AG20443 (cell line): ENCODE data around the gene KRT3.
A peak's percentile ranks its signal among the peaks of the same experiment; 100 is the strongest.

Source experiments
- DNase-seq: peaks from one replicate; pipeline ENCODE4 v3.0.0; 2012; ENCODE audit warnings: low spot score, mixed read lengths

Gene KRT3

DNA sequence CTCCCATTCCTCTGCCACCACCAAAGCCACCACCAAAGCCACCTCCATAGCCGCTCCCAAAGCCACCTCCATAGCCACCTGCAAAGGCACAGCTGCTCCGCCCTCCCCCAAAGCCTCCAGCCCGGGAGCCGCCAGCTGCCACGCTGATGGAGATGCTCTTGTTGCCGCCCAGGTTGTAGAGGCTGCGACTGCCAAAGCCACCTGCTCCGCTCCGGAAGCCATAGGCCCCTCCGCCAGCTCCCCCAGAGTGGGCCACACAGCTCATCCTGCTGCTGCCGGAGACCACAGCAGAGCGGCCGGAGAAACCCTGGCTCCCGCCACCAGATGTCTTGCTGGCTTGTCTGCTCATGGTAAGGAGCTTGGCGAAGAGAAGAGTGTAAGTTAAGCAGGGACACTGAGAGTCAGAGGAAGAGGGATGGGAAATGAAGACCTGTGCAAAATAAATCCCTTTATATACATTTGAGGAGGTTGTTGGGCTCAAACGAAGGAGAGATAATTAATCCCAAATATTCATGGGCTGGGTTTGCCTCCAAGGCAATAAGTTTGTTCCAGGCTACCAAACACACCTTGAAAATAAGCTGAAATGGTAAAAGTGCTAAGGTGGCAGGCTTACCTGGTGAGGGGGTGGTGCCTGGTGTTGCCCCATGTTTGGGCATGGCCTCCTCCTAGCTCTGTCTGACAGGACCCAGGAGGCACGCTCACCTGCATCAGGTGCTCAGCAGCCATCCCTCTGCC, at the start of gene KRT3:
Gene KRT3 (minus strand): TSS at position 424 of the 735 bp plus-strand sequence. CDS start 75 bp downstream, at position 349.
- DNase-seq, result no peak

DNA sequence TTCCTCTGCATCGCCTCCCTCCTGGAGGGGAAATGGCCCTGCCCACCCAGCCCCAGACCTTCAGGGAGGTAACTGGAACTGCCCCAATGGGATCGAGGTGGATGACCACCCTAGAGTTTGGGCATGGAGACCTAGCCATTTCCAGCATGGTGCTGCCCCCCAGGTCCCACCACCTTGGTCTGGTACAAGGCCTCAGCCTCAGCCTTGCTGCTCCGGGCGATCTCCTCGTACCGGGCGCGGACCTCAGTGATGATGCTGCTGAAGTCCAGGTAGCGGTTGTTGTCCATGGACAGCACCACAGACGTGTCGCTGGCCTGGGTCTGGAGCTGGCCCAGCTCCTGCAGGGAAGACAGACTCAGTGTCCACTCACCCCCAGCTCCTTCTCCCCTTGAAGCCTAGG, 48.5 kb upstream of the KRT3 start:
- no peak for DNase-seq

DNA sequence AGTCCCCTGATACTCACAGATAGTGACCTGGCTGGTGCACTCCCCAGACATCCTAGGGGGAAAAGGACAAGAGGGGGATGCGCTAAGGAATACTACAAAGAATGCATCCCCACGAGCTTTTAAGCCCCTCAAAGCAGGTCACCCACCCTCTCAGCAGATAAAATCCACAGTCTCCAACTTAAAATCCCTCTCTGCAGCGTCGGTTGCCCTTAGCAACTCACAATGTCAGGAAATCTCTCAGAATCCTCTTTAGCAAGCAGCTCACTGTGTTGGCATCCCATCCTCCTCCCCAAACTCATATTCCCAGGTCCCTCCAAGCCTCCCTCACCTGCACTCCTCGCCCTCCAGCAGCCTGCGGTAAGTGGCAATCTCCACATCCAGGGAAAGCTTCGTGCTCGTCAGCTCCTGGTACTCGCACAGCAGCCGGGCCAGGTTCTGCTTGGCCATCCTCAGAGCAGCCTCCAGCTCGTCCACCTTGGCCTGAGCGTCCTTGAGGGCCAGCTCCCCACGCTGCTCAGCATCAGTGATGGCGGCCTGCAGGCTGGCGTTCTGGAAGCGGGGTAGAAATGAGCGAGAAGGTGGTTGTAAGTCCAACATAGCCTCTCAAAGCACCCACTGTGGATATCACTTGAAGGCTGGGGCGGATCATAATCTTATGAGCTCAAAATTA, 43.7 kb upstream of the KRT3 start:
- no peak for DNase-seq

DNA sequence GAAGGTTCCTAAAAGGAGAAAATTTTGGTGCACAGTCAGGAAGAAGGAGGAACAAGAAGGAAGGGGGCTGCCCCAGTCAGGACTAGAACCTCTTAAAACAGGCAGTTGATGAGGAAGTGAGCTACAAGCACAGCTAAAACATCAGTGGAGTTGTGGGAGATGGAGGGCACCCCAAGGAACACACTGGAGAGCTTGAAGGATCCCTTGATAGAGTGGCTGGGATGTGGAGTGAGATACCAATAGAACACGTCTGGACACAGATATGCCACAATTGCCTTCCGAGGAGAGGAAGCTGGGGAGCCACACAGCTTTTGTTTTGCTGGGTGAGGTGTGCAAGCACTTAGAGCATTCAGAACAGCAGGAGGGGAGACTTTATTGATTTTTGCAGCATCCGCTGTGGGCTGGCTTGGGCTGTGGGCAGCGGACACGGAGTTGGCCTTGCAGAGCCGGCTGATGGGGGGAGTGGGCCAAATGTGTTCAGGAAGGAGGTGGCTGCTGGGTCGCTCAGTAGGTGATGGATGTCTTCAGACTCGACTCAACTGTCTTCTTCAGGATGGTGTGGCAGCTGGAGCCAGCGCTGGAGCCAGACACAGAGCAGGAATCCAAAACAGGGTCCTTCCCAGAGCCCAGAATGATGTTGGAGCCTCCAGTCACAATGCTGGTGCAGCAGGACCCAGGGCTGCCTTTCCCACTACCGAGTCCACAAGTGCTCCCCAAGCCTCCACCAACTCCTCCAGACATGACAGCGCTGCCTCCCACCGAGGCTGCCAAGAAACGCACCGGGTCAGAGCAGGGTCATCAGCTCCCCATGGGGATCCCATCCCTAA, 42.9 kb upstream of the KRT3 start:
- DNase-seq, result no peak

DNA sequence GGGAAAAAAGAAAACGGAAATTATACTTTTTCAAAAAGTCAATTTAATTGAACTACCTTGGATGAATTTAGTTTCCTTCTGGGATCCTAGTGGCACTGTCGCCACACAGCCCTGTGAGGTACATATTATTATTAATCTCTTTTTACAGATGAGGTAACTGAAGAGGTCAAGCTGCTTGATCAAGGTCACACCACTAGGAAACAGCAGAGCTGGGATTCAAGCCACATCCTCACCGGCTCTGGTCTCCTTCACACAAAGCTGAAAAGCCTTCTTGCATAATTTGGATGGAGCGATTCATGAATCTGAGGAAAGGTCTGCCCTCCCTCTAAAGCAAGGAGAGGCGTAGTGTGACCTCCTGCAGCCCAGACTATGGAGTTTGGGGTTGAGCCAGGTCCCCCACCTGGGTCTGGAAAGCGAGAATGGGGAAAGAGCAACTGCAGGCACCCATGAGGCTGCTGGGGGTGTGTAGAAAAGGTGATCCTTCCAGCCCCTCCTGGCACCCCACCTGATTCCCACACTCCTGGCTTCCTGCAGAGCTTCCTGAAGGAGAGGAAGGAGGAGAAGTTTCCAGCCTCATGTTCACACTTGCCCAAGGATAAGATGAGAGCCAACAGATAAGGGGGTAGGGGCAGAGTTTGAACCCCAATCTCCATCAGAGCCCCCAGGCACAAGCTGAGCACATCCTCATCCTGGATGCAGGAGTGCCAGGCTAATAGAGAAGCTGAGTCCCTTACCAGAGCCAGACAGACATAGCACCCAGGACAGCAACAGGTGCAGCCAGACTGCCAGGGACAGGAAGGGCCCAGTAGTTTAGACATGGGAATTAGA, 42.1 kb upstream of the KRT3 start:
- DNase-seq, result no peak

DNA sequence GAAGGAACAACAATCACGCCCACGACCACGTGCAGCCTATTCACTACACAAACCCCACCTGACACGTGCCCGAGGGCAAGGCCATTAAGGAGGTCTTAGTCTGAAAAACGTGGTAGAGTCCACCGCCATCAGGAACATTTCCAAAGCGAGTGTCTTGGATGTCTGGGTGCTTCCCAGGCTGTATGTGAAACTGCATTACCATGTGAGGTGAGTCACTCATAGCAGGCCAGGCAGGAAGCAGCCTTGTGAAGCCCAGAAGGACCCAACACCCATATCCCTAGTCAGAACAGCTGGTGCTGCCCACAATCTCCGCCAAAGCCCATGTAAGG, 41.5 kb upstream of the KRT3 start:
- DNase-seq, result peak; percentile 82

DNA sequence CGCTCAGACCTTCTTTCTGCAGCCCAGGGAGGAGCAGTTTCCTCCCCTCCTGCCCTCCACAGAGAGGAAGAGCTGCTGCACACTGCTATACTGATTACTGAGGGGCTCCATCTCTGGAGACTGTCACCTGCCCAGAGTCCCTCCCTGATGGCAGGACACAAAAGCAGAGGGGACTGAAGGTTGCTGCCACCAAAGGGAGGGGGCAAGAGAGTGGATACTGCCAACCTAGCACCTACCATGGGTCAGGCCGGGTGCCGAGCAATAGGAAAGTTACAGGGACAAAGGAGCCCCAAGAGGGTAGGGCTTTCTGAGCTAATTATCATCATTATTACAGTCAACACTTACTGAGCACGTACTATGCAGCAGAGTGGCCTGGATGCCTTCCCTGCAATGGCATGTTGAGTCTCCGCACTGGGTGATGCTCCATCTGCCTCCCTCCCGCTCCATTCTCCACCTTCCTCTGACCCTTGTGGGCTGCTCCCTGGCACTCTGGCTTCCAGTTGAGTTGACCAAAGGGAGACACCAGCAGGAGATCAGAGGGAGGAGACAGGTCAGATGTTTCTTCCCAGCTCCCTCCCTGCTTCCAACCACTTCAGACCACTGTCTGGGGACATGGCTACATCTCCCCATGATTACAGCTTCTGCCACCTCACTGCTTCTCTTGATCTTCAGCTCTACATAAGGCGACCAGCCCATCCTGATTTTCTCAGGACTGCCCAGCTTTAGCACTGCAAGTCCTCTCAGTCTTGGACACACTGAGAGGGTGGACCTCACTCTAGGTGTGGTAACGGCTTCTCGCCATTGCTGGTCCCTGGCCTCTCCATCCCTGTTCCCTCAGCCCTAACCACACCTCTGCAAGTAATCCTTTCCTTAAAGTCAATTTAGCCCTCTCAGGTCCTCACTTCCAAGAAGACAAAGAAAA, 40.8 kb upstream of the KRT3 start:
- DNase-seq, result no peak

DNA sequence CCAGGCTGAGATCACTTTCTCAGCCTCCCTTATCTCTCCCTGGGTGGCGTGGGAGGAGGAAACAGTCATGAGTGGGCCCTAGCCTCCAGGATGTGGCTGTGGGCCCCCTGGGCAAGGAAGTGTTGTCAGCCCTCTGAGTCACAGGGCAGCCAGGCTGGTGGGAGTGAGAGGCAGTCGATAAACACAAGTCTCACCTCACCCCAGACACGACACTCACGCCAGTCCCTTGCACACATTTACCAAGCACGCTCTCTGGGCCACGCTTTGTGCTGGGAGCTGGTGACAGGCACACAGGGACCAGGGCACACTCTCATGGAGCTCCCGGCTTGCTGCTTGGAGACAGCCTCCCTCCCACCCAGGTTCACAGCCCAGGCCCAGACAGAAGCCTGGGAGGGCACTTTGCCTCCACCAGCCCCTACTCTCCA, 40.1 kb upstream of the KRT3 start:
- peak; percentile 75 for DNase-seq

DNA sequence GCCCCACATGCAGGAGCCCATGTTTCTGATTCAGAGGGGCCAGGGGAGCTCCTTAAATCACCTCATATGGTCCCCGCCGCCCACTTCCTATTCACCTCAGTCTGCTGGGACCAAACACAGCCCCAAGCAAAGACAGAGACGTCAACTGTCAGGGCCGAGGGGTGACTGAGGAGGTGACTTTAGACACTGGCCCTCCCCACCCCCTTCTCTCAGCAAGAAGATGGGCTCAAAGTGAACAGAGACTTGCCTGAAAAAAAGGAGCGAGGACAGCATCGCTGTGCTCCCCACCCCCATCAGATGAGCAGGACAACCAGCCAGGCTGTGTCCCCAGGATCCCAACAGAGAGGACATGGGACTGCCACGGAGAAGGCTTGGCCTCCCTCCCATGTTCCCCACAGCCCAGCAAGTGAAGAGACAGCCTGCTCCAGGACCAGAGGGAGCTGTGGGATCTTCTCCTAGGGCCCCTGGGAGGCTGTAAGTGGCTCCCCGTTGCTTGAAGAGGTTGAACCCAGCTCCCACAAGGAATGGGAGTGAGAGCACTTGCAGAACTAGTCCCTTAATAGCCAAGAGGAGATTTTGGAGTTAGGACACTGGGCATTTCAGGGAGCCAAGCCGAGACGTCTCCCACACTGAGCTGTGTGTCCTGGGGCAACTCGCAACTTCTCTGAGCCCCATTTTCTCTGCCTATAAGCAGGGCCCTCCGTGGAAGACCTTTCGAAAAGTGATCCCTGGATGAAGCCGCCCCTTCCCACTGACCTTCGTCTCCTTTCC, 39.5 kb upstream of the KRT3 start:
- no peak for DNase-seq

DNA sequence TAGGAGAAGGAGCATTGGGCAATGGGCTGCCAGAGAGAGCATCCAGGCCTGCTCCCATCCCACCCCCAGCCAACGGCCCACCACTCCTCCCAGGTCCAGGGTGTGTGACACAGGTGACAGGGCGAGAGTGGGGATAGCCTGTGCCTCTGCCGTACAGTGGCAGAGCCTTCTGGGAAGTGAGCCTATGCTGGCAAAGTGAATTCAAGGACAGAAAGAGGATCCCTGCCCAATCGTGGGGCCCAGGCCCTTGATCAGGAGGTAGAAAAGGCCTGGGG, 38.7 kb upstream of the KRT3 start:
- no peak for DNase-seq

DNA sequence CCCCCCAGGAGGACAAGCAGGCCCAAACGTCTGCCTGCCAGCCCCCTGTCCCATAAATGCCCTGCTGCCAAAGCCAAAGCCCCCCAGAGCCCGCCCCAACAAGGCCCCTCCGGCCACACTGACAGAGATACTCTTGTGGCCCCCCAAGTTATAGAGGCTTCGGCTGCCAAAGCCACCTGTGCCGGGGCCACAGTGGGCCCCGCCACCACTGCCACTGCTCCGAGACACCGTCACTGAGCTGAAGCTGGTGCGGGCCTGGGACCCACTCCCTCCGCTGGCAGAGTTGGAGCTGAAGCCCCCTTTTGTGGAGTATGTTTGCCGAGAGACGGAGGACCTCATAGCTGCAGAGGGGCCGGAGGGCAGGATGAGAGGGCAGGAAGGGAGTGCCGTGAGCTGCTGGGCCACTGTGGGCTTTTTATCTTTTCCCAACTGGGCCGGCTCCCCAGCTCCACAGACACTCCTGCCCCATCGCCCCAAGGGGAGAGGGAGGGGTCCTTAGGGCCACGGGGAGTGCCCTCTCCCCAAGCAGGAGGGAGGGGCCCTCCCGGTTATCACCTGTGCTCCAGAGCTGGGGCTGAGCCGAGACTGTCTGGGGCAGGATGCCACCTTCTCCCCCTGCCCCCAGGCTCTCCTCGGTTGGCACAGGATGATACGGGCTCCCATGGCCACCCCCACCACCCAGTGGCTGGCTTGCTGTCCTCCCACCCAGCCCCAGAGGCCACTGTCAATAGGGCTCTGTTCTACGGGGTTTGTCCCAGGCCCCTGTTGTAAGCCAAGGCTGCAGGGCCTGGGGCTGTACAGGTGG, 38.2 kb upstream of the KRT3 start, which contains the start of gene KRT79:
Gene KRT79 (minus strand): TSS at position 390 of the 805 bp plus-strand sequence. CDS start 51 bp downstream, at position 339.
- no peak for DNase-seq

DNA sequence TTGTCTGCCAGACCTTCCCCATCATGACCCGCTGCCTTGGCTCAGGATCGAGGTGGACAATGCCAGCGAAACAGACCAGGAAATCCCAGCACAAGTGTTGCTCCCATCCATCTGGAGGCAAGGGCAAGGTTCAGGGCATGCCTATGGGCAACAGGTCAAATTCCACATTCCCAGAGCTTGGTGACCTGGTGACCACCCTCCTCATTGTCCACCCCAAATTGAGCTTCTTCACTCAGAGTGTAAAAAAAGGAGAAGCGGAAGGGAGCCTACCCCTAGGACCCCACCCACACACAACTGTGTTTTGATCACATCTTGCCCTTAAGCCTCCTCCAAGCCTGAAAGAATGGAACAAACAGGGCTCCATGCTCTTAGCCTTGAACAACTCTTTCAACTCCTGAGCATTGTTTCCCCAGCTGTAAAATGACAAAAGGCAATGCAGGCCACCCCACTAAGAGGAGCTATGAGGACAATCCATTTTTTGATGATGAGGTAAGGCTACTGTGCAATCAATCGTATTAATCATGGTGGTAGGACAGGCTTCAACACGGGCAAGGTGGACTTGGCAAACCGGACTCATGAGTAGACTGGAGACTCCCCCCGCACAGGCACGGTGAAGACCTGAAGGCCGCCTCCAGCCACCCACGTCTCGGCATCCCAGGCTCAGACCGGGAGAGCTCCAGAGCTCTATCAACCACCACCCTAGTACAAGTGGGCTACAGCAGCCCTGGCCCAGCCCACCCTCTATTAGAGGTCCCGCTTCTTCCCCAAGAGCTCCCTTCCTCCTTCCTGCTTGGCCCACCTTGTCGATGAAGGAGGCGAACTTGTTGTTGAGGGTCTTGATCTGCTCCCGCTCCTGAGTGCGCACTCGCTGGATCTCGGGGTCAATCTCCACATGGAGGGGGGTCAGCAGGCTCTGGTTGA, 37.3 kb upstream of the KRT3 start:
- DNase-seq, result no peak

DNA sequence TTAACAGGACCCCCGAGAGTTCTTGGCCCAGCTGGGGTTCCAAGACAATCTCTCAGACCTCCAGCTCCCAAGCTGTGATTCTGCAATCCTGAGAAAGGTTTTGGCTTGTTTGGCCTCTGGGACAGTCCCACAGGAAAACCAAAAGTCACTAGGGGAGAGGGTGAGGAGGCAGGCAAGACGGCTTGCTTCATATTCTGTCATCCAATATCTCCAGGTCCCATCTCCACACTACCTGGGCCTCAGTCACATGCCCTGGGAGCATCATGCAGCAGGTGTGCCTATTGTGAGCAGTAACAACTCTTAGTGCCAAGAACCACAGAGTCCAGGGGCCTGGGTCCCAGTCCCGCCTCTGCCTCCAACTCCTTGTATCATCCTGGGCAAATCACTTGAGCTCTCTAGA, 36.5 kb upstream of the KRT3 start:
- no peak for DNase-seq

DNA sequence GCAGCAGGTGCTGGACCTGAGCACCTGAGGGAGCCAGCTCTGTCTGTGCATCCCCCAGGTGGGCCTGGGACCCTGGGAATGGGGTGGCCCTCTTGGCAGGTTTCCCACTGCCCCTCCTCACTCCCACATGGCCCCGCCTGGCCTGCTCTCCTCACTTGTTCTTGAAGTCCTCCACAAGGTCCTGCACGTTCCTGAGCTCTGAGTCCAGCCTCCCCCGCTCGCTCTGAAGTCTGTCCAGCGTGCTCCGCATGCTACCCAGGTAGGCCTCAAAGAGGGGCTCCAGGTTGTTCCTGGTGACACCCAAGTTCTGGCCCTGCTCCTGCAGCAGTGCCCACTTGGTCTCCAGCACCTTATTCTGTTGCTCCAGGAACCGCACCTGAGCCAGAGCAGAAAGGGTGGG, 35.3 kb upstream of the KRT3 start:
- DNase-seq, result no peak

DNA sequence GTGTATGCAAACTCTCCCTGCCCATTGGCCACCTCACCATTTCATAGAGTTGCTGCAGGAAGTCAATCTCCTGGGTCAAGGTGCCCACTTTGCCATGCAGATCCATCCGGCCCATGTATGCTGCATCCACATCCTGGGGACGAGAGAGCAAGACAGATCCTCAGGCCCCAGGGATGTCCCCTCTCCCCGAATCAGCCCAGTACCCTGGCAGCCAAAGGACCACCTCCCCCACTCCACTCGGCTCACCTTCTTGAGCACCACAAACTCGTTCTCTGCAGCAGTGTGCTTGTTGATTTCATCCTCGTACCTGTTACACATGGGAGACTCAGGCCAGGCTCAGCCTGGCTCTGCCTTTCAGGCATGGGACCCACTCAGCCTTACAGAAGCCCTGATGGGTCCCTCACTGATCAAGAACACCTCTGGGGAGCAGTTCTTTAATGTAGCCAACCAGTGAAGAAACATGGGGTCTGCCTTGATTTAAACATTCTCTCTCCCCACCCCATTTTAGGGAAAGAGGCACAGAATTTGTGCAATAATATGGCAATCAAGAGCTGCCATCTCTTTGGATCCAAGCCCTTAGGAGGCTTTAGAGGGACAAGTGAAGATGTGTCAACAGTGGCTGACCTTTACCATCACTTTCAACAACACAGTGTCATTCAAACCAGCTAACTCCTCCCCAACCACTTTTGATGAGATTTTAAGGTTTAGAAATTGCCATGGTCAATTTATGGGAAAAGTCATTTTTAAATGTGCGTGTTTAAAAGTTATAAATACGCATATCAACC, 34.3 kb upstream of the KRT3 start:
- DNase-seq, result no peak

DNA sequence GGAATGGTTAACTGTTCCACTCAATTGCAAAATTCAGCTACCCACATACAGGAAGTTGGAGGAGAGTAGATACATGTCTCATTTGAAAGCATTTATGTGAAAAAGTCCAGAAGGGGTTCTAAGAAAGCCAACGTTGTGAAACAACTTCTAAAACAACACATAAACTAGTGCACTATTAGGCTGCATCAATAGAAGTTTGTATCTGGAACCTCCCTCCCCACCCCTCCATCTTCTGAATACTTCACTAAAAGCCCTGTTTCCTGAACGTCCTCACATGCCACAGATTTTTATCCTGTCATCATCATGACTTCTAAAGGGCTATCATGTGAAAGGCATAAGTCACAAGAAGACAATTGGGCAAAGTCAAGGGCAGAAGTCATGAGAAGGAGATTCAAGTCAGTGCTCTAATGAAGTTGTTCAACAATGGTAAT, 32.7 kb upstream of the KRT3 start:
- DNase-seq, result no peak

DNA sequence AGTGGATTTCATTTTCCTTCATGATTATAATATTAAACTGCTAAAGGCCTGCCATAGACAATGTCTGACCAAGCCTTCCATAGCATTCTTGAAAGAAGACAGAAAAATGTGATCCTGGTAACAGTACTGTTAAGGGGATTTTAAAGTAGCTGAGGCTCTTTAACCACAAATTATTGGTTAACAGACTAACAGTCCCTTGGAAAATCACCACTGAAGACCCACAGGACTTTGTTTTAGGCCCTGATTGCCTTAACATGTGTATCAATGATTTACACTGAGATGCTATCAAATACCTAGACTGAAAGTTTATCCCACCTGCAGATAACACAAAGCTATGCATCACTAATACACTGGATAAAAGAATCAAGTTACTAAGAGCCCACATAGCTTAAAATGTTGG, 32.2 kb upstream of the KRT3 start:
- no peak for DNase-seq
